GM12878 (cell line): Measurements from ENCODE around the gene ATXN1. TPM values are rescaled to one million over a fixed set of nuclear protein-coding genes. Genes with fewer than 3 reads are reported as not detected.

Experiments used
- ATAC-seq: fragments of 200-7000 bp; cut with Tn5 transposase; 3 replicates; pipeline ENCODE4 v1.9.1; 2020; ENCODE audit warnings: mild to moderate bottlenecking, moderate library complexity
- BruUV-seq: library from RNA; stranded (reverse); fragments of 400-500 nt; replicated peaks from 2 replicates; lab custom pipeline; 2021; lab: Mats Ljungman, UMichigan
- CTCF ChIA-PET: fragments of 300-600 bp; sonication (Branson Sonifier 250); formaldehyde crosslinking; extraction: SDS; loops from one replicate; lab custom pipeline; 2021; ENCODE audit warnings: inconsistent platforms; lab: Yijun Ruan, JAX
- POLR2A ChIA-PET: fragments of 350-600 bp; formaldehyde crosslinking; extraction: SDS; loops from one replicate; lab custom pipeline; 2021; ENCODE audit warnings: inconsistent platforms; lab: Charles Lee
- RAD21 ChIA-PET: fragments of 300-600 bp; sonication (Branson Sonifier 250); formaldehyde crosslinking; loops from one replicate; lab custom pipeline; 2023; ENCODE audit warnings: antibody characterized with exemption; ENCODE audit not compliant: unreplicated experiment; lab: Charles Lee
- SMC1A ChIA-PET: fragments of 300-600 bp; sonication (Branson Sonifier 250); formaldehyde crosslinking; loops from one replicate; lab custom pipeline; 2023; ENCODE audit not compliant: unreplicated experiment, uncharacterized antibody; lab: Charles Lee
- DNase-seq: peaks from one replicate; pipeline ENCODE4 v3.0.0-alpha.2; 2011; ENCODE audit warnings: low read depth, low spot score
- FAIRE-seq: peaks from 3 replicates; lab custom pipeline; 2011; peaks lifted over from hg19 to GRCh38; lab: Jason Lieb, UNC
- H2AFZ ChIP-seq: 2 replicates; pipeline ENCODE4 v1.6.0; 2011; ENCODE audit warnings: low read depth, low read length, control low read depth; ENCODE audit not compliant: control insufficient read depth
- H3K27ac ChIP-seq: 2 replicates; pipeline ENCODE4 v1.5.1; 2011; ENCODE audit warnings: control low read depth; ENCODE audit not compliant: control insufficient read depth, insufficient read depth
- H3K27me3 ChIP-seq, 2 experiments: replicated peaks in 1 of 2; 2 replicates each; pipeline versions ENCODE4 v1.6.0 to v1.6.1; 2011; ENCODE audit warnings: low read length in 1 of 2; ENCODE audit not compliant: control insufficient read depth in 2 of 2, insufficient read depth in 2 of 2
- H3K36me3 ChIP-seq, 2 experiments: 2 replicates each; pipeline ENCODE4 v1.5.1; 2011; ENCODE audit warnings: low read length in 1 of 2; ENCODE audit not compliant: control insufficient read depth in 2 of 2, insufficient read depth in 2 of 2
- H3K4me1 ChIP-seq: 2 replicates; pipeline ENCODE4 v1.6.1; 2011; ENCODE audit warnings: mild to moderate bottlenecking, low read length, moderate library complexity, mixed read lengths; ENCODE audit not compliant: control insufficient read depth, insufficient read depth
- H3K4me2 ChIP-seq: 2 replicates; pipeline ENCODE4 v1.6.0; 2011; ENCODE audit warnings: control low read depth; ENCODE audit not compliant: control insufficient read depth, insufficient read depth
- H3K4me3 ChIP-seq: fragments of 200-600 bp; sonication (generic); 2 replicates; pipeline ENCODE4 v1.5.1; 2016
- H3K79me2 ChIP-seq: 2 replicates; pipeline ENCODE4 v1.6.0; 2011; ENCODE audit warnings: low read length; ENCODE audit not compliant: control insufficient read depth, insufficient read depth
- H3K9ac ChIP-seq: 2 replicates; pipeline ENCODE4 v1.8.0; 2011; ENCODE audit warnings: low read length, control low read depth, mixed read lengths; ENCODE audit not compliant: control insufficient read depth, insufficient read depth
- H3K9me3 ChIP-seq: replicated peaks from 3 replicates; pipeline ENCODE4 v1.5.1; 2011; ENCODE audit warnings: mild to moderate bottlenecking, low read length; ENCODE audit not compliant: control insufficient read depth, insufficient read depth
- H4K20me1 ChIP-seq: 2 replicates; pipeline ENCODE4 v1.6.0; 2011; ENCODE audit not compliant: control insufficient read depth, insufficient read depth
- ETV6 ChIP-seq, 2 experiments: fragments of 450-650 bp in 1 of 2; IDR thresholded peaks in 1 of 2; conservative IDR thresholded peaks in 1 of 2; 2 replicates each; pipeline ENCODE4 v1.6.1; 2014; ENCODE audit warnings: antibody characterized with exemption in 1 of 2, borderline replicate concordance in 1 of 2, low read depth in 1 of 2, mild to moderate bottlenecking in 1 of 2, moderate library complexity in 1 of 2
- HDAC2 ChIP-seq: fragments of 200-600 bp; sonication (generic); IDR thresholded peaks from 2 replicates; pipeline ENCODE4 v1.6.1; 2017
- HDGF ChIP-seq: fragments of 450-650 bp; IDR thresholded peaks from 2 replicates; pipeline ENCODE4 v1.6.1; 2016; ENCODE audit warnings: antibody characterized with exemption
- JUNB ChIP-seq: IDR thresholded peaks from 2 replicates; pipeline ENCODE4 v1.6.1; 2016; ENCODE audit warnings: antibody characterized with exemption, mild to moderate bottlenecking
- JUND ChIP-seq: IDR thresholded peaks from 2 replicates; pipeline ENCODE4 v1.6.1; 2012; ENCODE audit warnings: low read depth, mild to moderate bottlenecking, low read length, improper control_type of control experiment, moderate library complexity
- STAT3 ChIP-seq: IDR thresholded peaks from 2 replicates; pipeline ENCODE4 v1.6.1; 2011; ENCODE audit warnings: low read depth, low read length, improper control_type of control experiment
- TCF3 ChIP-seq: IDR thresholded peaks from 2 replicates; pipeline ENCODE4 v1.6.1; 2012; ENCODE audit warnings: low read depth, mild to moderate bottlenecking, low read length, borderline replicate concordance; ENCODE audit not compliant: insufficient read depth
- WRNIP1 ChIP-seq: IDR thresholded peaks from 2 replicates; pipeline ENCODE4 v1.6.1; 2011; ENCODE audit warnings: low read depth, low read length, improper control_type of control experiment, borderline replicate concordance
- ZNF622 ChIP-seq: fragments of 450-650 bp; IDR thresholded peaks from 2 replicates; pipeline ENCODE4 v1.6.1; 2017; ENCODE audit warnings: mild to moderate bottlenecking, inconsistent platforms
- ZSCAN29 ChIP-seq: fragments of 450-650 bp; IDR thresholded peaks from 2 replicates; pipeline ENCODE4 v1.6.1; 2017; ENCODE audit warnings: mild to moderate bottlenecking, moderate library complexity
- WGBS: methylation state at CpG from one replicate; pipeline ENCODE4 v1.1.6; 2016; ENCODE audit warnings: low lambda C conversion rate; ENCODE audit not compliant: insufficient replicate concordance, insufficient coverage; ENCODE audit errors: missing lambda C conversion rate; 5-methylcytosine and 5-hydroxymethylcytosine counted together
- in situ Hi-C: fragments of 300-500 bp; cut with MboI; formaldehyde crosslinking; loops from 9 replicates; pipeline ENCODE4 v1.14.3; 2018; ENCODE audit warnings: mixed read lengths
- intact Hi-C: fragments of 100-400 bp; cut with micrococcal nuclease; formaldehyde crosslinking; loops from one replicate; pipeline ENCODE4 v1.14.2; 2022; ENCODE audit not compliant: unreplicated experiment
- polyA plus RNA-seq, 11 experiments: library from polyadenylated mRNA; depleted of rRNA in 4 of 11; unstranded in 6 of 11; stranded (reverse) in 5 of 11; fragments of >200 nt; fragmentation: Nextera tagmentation in 4 of 11; fragmentation: Illumina TruSeq in 1 of 11; extraction: Ambion mirVana in 4 of 11; extraction: Trizol in 1 of 11; gene quantifications; 1 replicate in 1 of 11; 2 replicates in 10 of 11; pipeline versions ENCODE4 v1.2.1 to v1.2.3, GENCODE V29; 2011 to 2016; ENCODE audit warnings: inconsistent platforms in 2 of 11, missing spikeins in 2 of 11, low read depth in 1 of 11
- total RNA-seq, 4 experiments: library from RNA; depleted of rRNA in 3 of 4; stranded (reverse); fragments of >200 nt in 3 of 4; fragmentation: Illumina TruSeq in 1 of 4; extraction: Trizol in 1 of 4; gene quantifications; 2 replicates each; pipeline versions ENCODE4 v1.2.1 to v1.2.3, GENCODE V29; 2013 to 2021
- TF ChIP-seq, protein P1 (sequence below): fragments of 450-650 bp; IDR thresholded peaks from 2 replicates; pipeline ENCODE4 v1.6.1; 2017; ENCODE audit warnings: mild to moderate bottlenecking
- TF ChIP-seq, protein P2 (sequence below): IDR thresholded peaks from 2 replicates; pipeline ENCODE4 v1.6.1; 2012; ENCODE audit warnings: low read depth, low read length, improper control_type of control experiment
- TF ChIP-seq, protein P3 (sequence below): fragments of 450-650 bp; formaldehyde crosslinking; IDR thresholded peaks from 2 replicates; pipeline ENCODE4 v1.4.0; 2020; ENCODE audit warnings: mild to moderate bottlenecking, moderate library complexity
- TF ChIP-seq, protein P4 (sequence below): fragments of 450-650 bp; IDR thresholded peaks from 2 replicates; pipeline ENCODE4 v1.6.1; 2017; ENCODE audit warnings: mild to moderate bottlenecking, moderate library complexity

Gene ATXN1
- total and polyA plus RNA-seq, 10 of the 15 experiments (the other 5 are each of a cell fraction or from before 2014, with no cell fraction given) = 12.2 to 51.2 (median 20.5) TPM

DNA sequence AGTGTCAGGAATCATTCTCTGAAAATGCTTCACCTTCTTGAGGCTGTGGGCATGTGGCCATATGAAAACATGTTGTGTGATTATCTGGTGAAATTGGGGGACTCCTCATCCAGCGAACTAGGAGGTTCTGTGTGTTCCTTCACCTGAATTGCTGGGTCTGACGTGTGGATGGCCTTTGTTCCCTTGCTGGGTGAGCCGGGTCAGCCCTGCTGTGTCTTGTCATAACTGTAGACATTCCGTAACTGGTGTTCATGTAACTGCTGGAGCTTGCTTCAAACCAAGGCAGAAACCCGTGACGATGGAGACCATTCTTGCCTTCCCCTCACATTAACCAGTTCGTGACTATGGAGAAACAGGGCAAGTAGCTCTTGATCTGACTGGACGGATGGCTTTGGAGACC, 399.4 kb downstream of the ATXN1 start:
- Histone ChIP-seq H4K20me1 (no peaks in the 10 kb centered on the region), H3K4me2 (no peak overlapping the region), H3K27me3 (no peaks in the 10 kb centered on the region), H3K36me3 (peaks cover 0 to 9% of the 10 kb centered on the region in 2 experiments; a peak in 2 of 4 replicates), H2AFZ (no peak overlapping the region), H3K9me3 (no peaks in the 10 kb centered on the region), H3K9ac (no peak overlapping the region), H3K4me1 (no peaks in the 10 kb centered on the region), H3K27ac (no peak overlapping the region), H3K4me3 (no peak overlapping the region), H3K79me2 (no peaks in the 10 kb centered on the region)
- WGBS = 62% methylated on average over 8 of the region's 8 CpGs
- BruUV-seq = no TSS peak
- CTCF ChIA-PET = interaction anchor here (1.1 to 1.5 kb wide), 3 partner anchors 30 to 76 kb away, joined by 3 read pairs; no protein-coding TSS in a partner anchor
- no peak for DNase-seq
- RAD21 ChIA-PET = no interaction called here
- intact Hi-C loops = no loop called here
- SMC1A ChIA-PET = interaction anchor here (0.9 to 1.3 kb wide), 2 partner anchors 9 kb away, joined by 3 to 5 read pairs; no protein-coding TSS in a partner anchor
- FAIRE-seq = no peak
- in situ Hi-C loops = no loop called here
- POLR2A ChIA-PET = interaction anchor here (1.1 kb wide), 1 partner anchor 16 kb away, joined by 4 read pairs; no protein-coding TSS in a partner anchor
- no peak for ATAC-seq
- TF ChIP-seq WRNIP1 = no peak
- no peak for TF ChIP-seq JUNB
- TF ChIP-seq, protein P1, sequence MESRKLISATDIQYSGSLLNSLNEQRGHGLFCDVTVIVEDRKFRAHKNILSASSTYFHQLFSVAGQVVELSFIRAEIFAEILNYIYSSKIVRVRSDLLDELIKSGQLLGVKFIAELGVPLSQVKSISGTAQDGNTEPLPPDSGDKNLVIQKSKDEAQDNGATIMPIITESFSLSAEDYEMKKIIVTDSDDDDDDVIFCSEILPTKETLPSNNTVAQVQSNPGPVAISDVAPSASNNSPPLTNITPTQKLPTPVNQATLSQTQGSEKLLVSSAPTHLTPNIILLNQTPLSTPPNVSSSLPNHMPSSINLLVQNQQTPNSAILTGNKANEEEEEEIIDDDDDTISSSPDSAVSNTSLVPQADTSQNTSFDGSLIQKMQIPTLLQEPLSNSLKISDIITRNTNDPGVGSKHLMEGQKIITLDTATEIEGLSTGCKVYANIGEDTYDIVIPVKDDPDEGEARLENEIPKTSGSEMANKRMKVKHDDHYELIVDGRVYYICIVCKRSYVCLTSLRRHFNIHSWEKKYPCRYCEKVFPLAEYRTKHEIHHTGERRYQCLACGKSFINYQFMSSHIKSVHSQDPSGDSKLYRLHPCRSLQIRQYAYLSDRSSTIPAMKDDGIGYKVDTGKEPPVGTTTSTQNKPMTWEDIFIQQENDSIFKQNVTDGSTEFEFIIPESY = no peak
- TF ChIP-seq JUND = no peak
- TF ChIP-seq ZNF622 = no peak
- no peak for TF ChIP-seq ETV6 (conservative IDR thresholded peaks at IDR 0.05 in 1 of 2, IDR thresholded peaks at IDR 0.05 in 1 of 2; ENCODE audit: borderline replicate concordance in 1 of 2, low read depth in 1 of 2)
- TF ChIP-seq HDGF = no peak
- TF ChIP-seq, protein P2, sequence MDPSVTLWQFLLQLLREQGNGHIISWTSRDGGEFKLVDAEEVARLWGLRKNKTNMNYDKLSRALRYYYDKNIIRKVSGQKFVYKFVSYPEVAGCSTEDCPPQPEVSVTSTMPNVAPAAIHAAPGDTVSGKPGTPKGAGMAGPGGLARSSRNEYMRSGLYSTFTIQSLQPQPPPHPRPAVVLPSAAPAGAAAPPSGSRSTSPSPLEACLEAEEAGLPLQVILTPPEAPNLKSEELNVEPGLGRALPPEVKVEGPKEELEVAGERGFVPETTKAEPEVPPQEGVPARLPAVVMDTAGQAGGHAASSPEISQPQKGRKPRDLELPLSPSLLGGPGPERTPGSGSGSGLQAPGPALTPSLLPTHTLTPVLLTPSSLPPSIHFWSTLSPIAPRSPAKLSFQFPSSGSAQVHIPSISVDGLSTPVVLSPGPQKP = no peak
- TF ChIP-seq ZSCAN29 = no peak
- TF ChIP-seq STAT3 = no peak
- TF ChIP-seq TCF3 = no peak
- TF ChIP-seq HDAC2 = no peak
- TF ChIP-seq, protein P3, sequence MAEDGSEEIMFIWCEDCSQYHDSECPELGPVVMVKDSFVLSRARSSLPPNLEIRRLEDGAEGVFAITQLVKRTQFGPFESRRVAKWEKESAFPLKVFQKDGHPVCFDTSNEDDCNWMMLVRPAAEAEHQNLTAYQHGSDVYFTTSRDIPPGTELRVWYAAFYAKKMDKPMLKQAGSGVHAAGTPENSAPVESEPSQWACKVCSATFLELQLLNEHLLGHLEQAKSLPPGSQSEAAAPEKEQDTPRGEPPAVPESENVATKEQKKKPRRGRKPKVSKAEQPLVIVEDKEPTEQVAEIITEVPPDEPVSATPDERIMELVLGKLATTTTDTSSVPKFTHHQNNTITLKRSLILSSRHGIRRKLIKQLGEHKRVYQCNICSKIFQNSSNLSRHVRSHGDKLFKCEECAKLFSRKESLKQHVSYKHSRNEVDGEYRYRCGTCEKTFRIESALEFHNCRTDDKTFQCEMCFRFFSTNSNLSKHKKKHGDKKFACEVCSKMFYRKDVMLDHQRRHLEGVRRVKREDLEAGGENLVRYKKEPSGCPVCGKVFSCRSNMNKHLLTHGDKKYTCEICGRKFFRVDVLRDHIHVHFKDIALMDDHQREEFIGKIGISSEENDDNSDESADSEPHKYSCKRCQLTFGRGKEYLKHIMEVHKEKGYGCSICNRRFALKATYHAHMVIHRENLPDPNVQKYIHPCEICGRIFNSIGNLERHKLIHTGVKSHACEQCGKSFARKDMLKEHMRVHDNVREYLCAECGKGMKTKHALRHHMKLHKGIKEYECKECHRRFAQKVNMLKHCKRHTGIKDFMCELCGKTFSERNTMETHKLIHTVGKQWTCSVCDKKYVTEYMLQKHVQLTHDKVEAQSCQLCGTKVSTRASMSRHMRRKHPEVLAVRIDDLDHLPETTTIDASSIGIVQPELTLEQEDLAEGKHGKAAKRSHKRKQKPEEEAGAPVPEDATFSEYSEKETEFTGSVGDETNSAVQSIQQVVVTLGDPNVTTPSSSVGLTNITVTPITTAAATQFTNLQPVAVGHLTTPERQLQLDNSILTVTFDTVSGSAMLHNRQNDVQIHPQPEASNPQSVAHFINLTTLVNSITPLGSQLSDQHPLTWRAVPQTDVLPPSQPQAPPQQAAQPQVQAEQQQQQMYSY (CRISPR knock-in tag) = no peak
- TF ChIP-seq, protein P4, sequence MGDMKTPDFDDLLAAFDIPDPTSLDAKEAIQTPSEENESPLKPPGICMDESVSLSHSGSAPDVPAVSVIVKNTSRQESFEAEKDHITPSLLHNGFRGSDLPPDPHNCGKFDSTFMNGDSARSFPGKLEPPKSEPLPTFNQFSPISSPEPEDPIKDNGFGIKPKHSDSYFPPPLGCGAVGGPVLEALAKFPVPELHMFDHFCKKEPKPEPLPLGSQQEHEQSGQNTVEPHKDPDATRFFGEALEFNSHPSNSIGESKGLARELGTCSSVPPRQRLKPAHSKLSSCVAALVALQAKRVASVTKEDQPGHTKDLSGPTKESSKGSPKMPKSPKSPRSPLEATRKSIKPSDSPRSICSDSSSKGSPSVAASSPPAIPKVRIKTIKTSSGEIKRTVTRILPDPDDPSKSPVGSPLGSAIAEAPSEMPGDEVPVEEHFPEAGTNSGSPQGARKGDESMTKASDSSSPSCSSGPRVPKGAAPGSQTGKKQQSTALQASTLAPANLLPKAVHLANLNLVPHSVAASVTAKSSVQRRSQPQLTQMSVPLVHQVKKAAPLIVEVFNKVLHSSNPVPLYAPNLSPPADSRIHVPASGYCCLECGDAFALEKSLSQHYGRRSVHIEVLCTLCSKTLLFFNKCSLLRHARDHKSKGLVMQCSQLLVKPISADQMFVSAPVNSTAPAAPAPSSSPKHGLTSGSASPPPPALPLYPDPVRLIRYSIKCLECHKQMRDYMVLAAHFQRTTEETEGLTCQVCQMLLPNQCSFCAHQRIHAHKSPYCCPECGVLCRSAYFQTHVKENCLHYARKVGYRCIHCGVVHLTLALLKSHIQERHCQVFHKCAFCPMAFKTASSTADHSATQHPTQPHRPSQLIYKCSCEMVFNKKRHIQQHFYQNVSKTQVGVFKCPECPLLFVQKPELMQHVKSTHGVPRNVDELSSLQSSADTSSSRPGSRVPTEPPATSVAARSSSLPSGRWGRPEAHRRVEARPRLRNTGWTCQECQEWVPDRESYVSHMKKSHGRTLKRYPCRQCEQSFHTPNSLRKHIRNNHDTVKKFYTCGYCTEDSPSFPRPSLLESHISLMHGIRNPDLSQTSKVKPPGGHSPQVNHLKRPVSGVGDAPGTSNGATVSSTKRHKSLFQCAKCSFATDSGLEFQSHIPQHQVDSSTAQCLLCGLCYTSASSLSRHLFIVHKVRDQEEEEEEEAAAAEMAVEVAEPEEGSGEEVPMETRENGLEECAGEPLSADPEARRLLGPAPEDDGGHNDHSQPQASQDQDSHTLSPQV = no peak
